HG02885 (cell line): ENCODE data around the gene AURKA.

Experiments
- ATAC-seq: cut with Tn5 transposase; IDR thresholded peaks from one replicate; pipeline ENCODE4 v1.9.1; 2021; ENCODE audit warnings: mild to moderate bottlenecking; ENCODE audit not compliant: unreplicated experiment, poor library complexity

The AURKA gene

DNA sequence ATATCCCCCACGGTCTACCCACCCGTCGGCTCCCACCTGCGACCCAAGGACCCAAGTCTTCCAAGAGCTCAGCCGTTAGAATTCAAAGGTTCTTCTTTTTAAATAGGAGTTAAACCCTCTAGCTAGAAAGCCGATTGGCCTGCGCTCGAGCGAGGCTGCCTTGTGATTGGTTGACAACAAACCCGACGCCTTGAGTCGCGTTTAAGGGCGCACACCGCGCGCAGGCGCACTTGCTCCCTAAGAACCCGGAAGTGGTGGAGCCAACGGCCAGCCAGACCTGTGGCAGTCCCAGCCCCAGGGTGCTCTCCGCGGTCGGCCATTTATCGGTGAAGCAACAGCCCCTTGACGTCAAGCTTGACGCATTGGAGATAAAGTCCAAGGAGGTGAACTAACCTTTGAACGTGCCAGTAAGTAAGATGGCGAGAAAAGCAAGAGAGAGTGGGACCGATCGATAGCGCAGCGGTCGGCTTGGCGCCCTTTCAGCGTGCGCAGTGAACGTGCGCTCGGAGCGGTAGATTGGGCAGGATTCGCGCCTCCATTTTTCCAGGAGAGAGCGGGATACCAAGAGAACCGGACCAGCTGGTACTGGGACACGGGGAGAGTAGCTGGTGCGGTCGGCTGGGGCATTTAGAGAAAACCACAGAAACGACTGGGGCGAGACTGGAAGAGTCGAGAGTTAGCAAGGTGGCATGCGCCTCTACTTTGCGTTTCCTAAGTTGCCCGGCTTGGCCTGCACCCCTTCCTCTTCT lies at the start of gene AURKA, which contains the start of gene CSTF1:
Gene AURKA (minus strand): TSS at position 84 of the 749 bp plus-strand sequence. CDS start 4,018 bp downstream, outside the sequence.
Gene CSTF1 (plus strand): TSS at position 514 of the 749 bp plus-strand sequence. CDS start 2,908 bp downstream, outside the sequence.
- ATAC-seq, result peak; percentile 91

DNA sequence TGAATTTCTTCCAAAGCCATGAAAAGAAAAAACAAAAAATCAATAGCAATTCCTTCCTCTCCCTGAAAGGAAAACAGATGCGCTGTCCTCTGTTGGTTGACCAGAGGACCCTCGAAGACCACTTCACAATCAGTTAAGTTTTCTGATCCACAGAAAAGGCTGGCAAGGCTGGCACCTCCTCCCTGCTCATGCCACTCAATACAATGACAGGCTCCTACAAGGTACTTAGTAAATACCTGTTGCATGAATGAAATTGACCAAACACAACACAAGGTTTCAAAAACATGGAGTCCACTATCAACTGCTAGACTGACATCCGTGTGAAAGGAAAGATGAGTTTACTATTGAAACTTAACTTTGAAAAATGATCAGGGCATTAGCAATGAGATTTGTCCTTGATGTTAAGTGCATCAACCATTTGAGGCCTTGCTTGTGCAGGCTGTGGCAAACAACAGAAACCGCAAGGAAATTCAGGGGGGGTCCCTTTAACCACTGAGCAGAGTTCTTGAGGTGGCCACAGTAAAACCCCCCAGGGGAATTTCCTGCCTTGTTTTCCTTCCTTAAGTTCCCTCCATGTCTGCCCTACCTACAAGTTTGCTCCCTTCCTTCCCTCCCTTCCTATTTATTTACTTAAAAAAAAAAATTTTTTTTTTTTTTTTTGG lies 48.5 kb upstream of the AURKA start:
- peak; percentile 73 for ATAC-seq

DNA sequence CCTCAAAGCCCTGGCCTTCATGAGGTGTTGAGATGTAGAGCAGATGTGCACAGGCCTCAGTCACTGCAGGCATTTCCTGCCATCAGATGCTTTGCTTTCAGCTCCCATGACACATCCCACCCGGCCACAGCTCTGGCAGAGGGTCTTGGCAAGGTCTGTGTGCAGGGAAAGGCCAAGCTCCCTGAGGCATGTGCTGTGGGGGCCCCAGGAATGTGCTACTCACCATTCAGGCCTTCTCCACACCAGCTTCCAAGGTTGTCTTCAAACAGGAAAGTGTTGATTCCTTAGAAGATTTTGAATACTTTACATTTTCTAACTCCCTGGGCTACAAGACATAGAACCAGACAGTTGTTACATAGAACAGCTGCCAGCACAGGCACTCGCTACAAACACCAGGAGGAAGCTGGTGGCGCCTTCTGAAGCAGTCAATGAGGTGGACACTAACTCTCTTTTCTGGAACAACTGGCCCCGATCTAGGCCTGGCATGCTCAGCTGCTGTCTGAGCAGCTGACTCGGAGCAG lies 47.8 kb upstream of the AURKA start:
- no peak for ATAC-seq

DNA sequence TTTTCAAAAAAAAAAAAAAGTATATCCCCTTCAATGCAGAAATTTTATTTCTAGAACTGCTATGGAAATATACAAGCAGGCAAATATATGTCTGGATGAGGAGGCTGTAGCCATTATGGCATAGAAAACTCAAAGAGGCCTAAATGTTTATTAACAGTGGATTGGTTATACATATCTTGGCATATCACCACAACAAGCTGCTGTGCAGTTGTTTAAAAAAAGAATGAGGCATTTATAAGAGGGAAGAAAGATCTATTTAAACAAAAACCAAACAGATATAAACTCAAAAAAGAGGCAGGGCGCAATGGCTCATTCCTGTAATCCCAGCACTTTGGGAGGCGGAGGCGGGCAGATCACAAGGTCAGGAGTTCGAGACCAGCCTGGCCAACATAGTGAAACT lies 46.3 kb upstream of the AURKA start:
- ATAC-seq, result no peak

DNA sequence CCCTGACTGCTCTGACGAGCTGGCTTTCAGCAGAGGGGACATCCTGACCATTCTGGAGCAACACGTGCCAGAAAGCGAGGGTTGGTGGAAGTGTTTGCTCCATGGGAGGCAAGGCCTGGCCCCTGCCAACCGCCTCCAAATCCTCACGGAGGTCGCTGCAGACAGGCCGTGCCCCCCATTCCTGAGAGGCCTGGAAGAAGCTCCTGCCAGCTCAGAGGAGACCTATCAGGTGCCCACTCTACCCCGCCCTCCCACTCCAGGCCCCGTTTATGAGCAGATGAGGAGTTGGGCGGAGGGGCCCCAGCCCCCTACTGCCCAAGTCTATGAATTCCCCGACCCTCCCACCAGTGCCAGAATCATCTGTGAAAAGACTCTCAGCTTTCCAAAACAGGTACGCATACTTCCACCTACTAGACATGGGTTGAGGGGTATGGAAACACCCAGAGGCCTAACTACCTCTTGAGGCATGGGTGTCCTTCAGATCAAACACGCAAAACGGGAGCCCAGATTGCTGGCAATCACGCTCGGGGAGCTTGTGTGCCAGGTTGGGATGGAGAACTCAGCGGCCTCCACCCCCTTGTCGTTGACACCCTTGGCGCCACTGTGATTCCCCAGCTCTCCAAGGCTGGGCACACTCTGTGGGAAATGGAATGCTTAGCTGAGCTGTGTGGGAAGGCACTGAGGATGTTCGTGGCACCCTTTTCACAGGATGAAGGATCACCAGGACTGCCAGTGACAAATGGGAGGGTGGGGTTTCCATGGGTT lies 45.4 kb upstream of the AURKA start:
- ATAC-seq, result no peak

DNA sequence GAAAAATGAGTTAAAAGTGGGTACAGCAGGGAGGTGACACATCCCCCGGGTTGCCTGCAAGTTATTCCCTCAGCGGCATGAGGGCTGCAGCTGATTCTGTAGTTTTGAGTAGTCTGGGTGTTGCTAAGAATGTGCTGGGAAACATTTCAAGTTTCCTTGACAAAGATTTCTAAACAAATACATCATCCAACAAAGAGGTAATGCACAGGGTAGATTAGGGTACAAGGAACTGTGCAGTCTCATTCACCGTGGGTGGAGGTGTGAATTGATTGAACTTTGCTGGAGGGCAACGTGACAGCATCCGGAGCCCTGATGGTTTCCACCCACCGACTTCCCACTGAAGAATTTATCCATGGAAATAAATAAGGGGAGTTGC lies 41.9 kb upstream of the AURKA start:
- ATAC-seq, result no peak

DNA sequence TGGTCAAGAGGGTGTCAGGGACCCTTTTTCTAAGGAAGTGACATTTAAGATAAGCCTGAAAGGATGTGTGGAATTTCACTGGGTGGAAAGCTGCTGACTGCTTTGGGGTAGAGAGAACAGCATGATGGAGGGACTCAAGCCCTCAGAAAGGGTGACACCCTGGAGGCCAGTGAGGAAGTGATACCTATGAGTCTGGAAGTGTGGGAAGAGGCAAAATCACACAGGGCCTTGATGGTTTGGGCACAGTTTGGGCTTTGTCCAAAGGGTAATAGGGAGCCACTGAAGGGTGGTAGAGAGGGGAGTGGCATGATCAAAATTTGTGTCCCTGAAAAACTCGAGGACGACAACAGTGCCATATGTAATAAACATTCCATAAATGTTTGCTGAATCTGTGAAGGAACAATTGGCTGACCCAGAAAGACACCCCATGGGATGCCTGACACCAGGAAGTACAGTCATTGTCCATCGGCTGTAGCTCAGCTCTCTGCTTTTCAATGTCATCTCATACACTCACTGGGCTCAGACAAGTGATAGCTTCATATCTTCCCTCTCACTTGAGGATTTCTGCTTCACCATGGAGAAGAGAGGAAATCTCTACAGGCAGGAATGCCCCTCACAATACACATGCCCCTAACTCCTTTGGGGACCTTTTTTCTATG lies 41.3 kb upstream of the AURKA start:
- no peak for ATAC-seq

DNA sequence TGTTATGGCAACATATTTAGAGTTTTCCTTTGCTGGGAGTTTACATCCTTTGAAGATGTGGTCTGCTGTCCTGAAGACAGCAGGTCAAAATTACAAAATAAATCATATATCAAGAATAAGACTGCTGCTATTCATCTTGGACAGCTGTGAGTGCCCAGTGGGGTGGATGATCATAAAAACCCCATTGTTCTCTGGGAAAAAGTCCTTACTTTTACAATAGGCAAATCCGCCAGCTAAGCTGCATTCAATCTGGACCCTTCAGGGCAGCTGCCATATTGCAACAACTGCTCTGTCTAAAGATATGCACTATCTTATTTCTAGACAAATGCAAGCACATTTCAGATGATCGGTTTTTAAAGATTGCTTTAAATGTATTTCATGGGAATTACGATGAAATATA lies 39.5 kb upstream of the AURKA start:
- no peak for ATAC-seq

DNA sequence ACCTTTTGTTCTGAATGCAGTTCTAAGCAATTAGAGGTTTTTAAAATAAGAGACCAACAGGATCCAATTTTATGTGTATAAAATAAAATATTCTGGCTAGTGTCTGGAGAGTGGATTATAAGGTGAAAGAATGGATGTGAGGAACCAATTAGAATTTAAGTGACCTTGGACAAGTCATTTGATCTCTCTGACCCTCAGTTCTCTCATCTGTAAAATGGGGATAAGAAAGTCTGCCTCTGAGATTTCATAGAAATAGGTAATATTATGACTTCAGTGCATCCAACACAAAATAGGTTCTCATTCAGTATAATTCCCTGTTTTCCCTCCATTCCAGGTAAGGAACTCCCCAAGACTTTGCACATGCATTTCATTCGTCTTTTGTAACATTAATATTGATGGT lies 38.9 kb upstream of the AURKA start:
- no peak for ATAC-seq

DNA sequence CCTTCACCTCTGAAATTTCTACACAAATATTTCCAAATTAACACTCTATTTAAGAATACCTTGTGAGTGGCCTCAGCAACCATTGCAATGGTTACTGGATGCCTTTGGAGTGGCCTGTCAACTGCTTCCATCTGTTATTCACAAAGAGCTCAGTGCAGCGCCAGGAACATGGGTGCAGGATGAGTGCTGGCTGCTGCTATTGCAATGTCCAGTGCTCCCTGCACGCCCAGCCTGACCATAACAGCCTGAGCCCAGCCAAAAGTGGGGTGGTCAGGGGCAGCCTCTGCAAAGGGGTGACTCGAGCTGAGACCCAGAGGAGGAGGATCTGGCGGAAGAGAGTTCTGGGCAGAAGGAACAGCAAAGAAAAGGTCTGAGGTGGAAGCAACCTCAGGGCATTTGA lies 38.4 kb upstream of the AURKA start:
- no peak for ATAC-seq

DNA sequence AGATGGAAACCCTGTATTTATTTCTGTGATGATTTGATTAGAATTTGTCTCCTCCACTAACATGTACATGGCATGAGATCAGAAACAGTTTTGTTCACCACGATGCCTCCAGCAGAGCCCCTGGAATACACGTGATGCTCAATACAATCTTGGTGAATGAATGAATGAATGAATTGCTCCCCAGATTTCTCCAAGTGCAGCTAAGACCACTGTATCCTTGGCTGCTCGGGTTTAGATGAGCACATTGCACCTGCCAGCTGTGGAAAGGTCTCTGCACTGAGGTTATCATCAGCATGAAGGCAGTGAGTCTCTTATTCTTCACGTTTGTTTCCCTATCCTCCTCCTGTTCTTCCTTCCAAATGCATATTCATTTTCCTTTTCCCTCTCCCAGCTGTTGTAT lies 37.9 kb upstream of the AURKA start:
- ATAC-seq, result no peak

DNA sequence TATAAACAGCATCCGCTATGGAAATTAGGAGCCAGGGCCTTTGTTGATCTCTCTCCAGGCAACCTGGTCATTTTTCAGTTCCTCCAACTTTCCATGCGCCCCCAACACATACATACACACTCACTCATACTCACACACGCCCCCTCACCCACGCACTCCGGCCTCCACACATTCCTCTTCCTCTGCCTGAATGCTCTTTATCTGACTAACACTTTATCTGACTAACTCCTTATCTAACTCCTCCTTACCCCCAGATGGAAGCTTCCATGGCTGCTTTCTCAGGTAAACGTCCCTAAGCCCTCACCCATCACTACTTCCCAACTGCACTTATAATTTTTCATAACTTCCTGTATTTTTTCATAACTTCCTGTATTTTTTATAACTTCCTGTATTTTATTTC lies 37.5 kb upstream of the AURKA start:
- ATAC-seq, result no peak

DNA sequence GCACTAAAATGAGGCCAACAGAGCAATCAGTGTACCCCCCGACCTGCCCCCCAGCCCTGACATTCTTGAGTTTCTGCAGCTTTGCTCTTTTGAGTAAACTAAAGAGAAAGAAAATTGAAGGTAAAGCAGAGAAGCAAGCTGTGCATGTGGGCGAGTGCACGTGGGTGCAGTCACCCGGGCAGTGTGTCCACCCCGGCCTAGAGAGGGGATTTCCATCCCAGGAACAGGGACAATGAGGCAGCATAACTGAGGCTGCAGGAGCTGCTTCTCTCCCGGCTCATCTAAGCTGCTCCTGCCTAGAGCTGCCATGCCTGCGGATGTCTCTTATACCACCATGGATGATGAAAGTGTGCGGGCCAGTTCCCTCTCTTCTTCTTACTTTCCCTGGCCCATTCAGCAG lies 36.9 kb upstream of the AURKA start:
- no peak for ATAC-seq

DNA sequence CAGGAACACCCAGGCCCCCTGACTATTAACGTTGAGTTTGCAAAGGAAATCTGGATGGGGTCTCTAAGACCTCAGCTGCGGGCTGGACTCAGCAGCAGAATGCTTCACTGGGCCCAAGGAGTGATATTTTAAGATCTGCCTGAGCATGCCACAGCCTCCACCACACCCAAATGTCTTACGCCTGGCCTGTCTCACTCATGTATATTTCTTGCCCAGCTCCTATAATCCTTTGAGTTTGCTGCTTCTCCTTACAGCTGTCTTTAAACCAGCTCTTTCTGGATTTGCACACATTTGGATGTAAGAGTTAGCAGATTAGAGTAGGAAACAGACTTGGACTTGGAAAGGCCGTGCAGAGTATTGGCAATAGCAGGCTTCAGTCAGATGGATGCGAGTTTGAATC lies 36.4 kb upstream of the AURKA start:
- ATAC-seq, result no peak

DNA sequence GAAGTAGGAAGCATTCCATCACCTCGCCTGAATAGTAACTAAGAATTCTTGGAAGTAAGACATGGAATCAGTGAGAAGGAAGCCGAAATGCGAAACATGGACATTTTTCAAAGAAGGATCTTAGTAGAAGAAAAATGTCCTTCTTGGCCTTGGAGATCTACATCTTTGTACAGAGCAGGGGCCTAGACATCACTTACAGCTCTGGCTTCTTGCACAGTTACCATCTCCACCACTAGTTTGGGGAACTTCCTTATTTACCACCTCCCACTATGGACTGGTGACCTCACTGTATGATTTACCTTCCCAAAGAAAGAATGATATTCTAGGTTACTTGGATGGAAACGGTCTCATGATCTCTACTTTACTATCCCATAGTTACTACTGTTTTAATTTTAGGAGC lies 35.8 kb upstream of the AURKA start:
- no peak for ATAC-seq

DNA sequence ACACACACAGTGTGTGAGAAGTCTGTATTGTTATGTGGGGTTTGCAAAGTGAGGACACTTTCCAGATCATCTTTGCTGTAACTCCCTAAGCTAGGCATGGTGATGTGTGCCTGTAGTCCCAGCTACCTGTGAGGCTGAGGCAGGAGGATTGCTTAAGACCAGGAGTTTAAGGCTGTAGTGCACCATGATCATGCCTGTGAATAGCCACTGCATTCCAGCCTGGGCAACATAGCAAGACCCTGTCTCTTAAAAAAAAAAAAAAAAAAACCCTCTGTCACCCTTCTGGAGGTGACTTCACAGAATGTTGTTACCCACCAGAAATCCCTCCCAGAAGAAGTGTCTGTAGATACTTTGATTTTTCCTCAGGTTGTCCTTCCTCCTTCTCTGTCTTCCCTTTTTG lies 34.9 kb upstream of the AURKA start:
- no peak for ATAC-seq

DNA sequence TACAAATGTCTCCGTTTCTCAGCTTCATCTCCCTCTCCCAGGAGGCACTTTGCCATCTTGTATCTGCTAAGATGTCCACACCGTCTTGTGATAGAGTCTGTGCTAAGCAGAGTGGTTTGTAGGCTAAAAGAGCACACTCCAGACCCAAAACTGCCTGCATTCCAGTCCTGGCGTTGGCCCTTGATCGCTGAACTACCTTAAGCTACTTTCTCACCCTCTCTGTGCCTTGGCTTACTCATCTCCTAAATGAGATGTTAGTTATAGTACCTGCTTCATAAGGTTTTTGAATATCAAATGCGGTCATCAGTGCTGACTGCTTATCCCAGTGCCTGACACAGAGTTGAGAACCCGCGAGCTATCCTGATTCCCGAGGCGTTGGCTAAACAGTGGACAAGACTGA lies 34.0 kb upstream of the AURKA start:
- ATAC-seq, result no peak

DNA sequence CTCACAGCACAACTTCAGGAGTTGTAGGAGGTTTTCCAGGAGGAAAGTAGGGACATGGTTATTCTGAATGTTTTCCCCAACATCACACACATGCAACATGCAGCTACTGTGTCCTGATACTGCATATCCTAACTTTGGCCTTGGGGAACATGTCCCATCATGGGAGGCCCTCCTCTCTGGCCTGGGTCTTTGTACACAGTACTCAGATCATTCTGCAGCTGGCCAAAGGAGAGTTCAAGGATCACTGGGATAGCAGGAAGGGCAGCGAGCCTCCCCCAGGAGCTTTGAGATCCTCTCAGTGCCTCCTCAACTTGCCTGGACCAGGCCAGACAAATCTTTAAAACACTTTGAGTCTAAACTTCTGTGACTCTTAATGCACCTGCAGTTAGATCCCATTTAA lies 32.9 kb upstream of the AURKA start:
- no peak for ATAC-seq

DNA sequence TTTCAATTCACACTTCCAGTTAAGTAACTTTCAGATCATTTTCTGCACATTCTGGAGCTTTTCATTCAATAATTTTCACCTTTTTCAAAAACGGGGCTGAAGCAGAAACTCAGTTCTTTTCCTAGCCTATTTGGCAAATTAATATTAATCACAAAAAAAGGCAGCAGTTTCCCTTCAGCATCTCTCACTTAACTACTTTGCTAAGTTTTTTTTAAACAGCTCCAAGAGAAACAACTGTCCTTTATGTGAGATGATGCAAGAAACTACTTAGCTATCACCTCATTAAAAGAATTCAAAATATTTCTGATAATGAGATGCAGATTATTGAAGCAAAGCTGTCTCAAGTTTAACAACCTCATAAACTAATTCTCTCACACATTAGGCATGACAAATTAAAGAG lies 31.9 kb upstream of the AURKA start:
- ATAC-seq, result no peak

DNA sequence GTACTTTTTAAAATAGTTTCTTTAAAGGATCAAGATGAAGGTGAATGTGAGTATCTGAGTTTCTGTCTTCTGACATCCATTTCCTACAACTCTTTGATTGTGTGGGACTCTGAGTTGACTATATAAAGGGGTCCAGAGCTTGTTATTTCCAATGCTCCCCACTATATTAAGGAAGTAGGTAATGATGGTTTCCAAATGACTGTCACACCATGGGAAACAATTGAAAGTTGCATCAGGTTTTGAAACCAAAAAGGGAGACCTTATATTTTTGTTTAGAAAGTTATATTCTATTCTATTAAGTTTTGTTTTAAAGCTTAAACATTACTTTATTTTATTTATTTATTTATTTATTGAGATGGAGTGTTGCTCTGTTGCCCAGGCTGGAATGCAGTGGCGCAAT lies 31.2 kb upstream of the AURKA start:
- ATAC-seq, result no peak

DNA sequence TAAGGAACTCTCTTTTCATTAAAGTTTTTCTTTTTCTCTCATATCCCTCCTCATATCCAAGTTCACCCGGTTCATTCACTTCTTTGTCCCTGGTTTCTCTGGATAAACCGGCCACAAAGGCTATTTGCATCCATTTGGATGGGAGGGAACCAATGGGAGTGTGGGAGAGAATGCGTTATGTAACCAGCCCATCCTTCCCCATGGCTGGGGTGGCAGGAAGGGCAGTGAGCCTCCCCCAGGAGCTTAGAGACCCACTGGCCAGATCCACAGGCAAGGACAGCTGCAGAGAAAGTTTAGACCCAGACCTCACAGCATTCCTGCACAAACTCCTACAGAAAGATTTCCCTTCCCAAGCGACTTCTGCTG lies 30.8 kb upstream of the AURKA start:
- ATAC-seq, result no peak
